ENCODE measurements around the gene ZNF609.
"Not testable (repeated sequence)": the region's sequence is repeated elsewhere in the genome, so short reads cannot be mapped to it uniquely, and the experiment has no call there.

ZNF609 gene

GRCh38 chr15:64459066-64459781, 1.2 kb upstream of the ZNF609 start:
- no peak for DNase-seq (ENCODE audit: low read depth in 2 of 2)

- DNase-seq (ENCODE audit: low read depth in 2 of 2) = peak; percentile 7 to 17
These were observed 644 bp downstream of the ZNF609 start for GRCh38 chr15:64460724-64461720.

GRCh38 chr15:64461721-64462162, 1.4 kb downstream of the ZNF609 start:
- DNase-seq (ENCODE audit: low read depth in 2 of 2) = peak in 1 of 2 donors; percentile 23

GRCh38 chr15:64462492-64462891, 2.1 kb downstream of the ZNF609 start:
- DNase-seq (ENCODE audit: low read depth in 2 of 2) = no peak

GRCh38 chr15:64464276-64465005, 4.1 kb downstream of the ZNF609 start:
- DNase-seq (ENCODE audit: low read depth in 2 of 2) = no peak

- DNase-seq (ENCODE audit: low read depth in 2 of 2) = no peak
These were observed 6.2 kb downstream of the ZNF609 start for GRCh38 chr15:64466408-64467141.

- no peak for DNase-seq (ENCODE audit: low read depth in 2 of 2)
These were observed 11.8 kb downstream of the ZNF609 start for GRCh38 chr15:64472161-64472560.

GRCh38 chr15:64474846-64475245, 14.5 kb downstream of the ZNF609 start:
- no peak for DNase-seq (ENCODE audit: low read depth in 2 of 2)

- no peak for DNase-seq (ENCODE audit: low read depth in 2 of 2)
These were observed 16.2 kb downstream of the ZNF609 start for GRCh38 chr15:64476550-64476949.

GRCh38 chr15:64478863-64479262, 18.5 kb downstream of the ZNF609 start:
- DNase-seq (ENCODE audit: low read depth in 2 of 2) = no peak

GRCh38 chr15:64480891-64481290, 20.5 kb downstream of the ZNF609 start:
- DNase-seq (ENCODE audit: low read depth in 2 of 2) = no peak

GRCh38 chr15:64483749-64484148, 23.4 kb downstream of the ZNF609 start:
- no peak for DNase-seq (ENCODE audit: low read depth in 2 of 2)

- DNase-seq (ENCODE audit: low read depth in 2 of 2) = no peak
These were observed 25.4 kb downstream of the ZNF609 start for GRCh38 chr15:64485796-64486195.

GRCh38 chr15:64490598-64491259, 30.4 kb downstream of the ZNF609 start:
- DNase-seq (ENCODE audit: low read depth in 2 of 2) = no peak

GRCh38 chr15:64493641-64494040, 33.3 kb downstream of the ZNF609 start:
- no peak for DNase-seq (ENCODE audit: low read depth in 2 of 2)

GRCh38 chr15:64495968-64496367, 35.6 kb downstream of the ZNF609 start:
- not testable (repeated sequence) for DNase-seq (ENCODE audit: low read depth in 2 of 2)

GRCh38 chr15:64500695-64501395, 40.5 kb downstream of the ZNF609 start:
- no peak for DNase-seq (ENCODE audit: low read depth in 2 of 2)

- no peak for DNase-seq (ENCODE audit: low read depth in 2 of 2)
These were observed 41.0 kb downstream of the ZNF609 start for GRCh38 chr15:64501396-64501715.

- no peak for DNase-seq (ENCODE audit: low read depth in 2 of 2)
These were observed 41.8 kb downstream of the ZNF609 start for GRCh38 chr15:64502151-64502550.

GRCh38 chr15:64502551-64502950, 42.2 kb downstream of the ZNF609 start:
- DNase-seq (ENCODE audit: low read depth in 2 of 2) = no peak

Data from stimulated activated CD8-positive, alpha-beta memory T cell treated with anti-CD3 and anti-CD28 coated beads, Interleukin-2, amount 100 ng/mL, for 48 hours (primary cell).